ENCODE data around the gene LIPA.
"Not testable (repeated sequence)": the region's sequence is repeated elsewhere in the genome, so short reads cannot be mapped to it uniquely, and the experiment has no call there.

Gene LIPA

DNA sequence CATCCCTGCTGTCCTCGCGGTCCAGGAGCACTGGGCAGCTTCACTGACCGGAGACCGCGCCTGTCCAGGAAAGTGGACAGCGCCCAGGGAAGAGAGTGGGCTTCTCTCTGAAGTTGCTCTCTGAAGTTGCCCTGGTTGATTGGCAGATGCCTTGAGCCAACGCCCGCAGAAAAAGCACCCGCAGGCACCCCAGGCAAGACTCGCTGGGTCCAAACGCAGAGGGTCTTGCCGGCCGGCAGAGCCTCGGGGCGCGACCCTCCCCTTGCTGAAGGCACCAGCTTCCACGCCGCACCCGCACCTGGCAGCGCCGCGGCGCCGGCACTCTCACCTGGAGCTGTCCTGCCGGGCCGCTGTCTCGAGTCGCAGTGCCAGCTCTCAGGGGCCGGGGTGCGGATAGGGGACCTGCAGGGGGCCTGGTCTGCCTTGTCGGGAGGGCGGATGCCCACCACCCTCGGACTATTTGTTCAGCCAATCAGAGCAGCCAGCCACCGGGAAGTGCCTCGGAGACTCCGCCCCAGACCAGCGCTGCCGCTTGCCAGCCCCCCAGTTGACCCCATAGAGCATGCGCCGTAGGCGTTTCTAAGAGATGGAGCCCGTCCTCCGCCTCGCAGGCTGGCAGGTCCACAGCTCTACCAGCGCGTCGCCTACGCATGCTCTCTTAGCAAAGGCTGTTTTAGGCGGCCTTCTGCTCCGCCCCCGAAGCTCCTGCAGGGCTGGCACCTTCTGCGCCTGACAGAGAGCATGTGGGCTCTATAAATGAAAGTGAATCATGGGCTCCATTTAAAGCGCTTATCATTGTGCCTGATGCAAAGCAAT is at the start of gene LIPA:
Gene LIPA (minus strand): TSS at position 367 of the 816 bp plus-strand sequence. CDS start 4,127 bp downstream, outside the sequence.
- DNase-seq, result peak; percentile 87 to 96

DNA sequence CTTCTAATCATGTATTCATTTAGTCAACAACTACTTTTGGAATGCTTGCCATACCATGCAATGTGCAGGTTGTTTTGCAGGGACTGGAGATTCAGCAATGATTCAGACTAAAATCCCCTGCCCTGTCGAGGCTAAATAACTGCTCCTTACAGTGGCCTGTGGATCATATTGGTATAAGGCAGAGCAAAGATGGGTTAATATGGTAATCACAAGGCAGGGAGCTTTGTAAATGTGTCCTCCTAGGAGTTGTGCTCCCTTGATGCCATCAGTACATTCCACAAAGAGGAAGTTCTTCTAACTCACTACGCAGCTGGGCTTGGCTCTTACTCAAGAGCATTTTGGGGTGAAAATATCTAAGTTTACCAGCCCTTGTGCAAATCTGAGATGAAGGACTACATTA is 49.7 kb upstream of the LIPA start:
- DNase-seq, result peak in 1 of 2 experiments; percentile 3

DNA sequence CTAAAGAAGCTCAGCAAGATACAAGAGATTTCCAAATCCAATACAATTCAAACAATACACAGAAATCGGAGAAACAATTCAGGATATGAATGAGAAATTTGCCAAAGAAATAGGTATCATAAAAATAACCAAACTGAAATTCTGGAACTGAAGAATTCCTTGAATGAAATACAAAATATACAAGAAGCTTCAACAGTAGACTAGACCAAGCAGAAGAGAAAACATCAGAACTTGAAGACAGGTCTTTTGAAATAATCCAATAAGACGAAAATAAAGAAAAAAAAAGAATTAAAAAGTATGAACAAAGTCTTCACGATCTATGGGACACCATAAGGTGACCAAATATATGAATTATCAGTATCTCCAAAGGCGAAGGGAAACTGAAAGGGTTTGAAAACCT is 47.5 kb upstream of the LIPA start:
- DNase-seq, result no peak

DNA sequence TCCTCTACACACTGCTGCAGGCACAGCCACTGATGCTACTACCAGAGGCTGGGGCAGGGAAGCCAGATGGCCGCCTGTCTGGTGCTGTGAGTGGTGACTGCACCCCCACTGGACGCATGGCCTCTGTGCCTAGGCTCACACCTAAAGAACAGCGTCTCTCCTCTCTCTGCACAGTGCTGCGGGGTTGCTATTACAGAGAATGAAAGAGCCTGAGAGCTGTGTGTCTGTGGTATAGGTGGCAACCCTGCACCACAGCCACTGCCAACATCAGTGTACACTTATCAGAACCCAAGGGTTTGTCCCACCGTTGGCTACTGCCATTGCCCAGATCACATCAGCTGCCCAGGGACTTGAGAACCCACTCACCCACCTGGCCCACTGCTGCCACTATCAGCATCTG is 46.2 kb upstream of the LIPA start:
- no peak for DNase-seq

DNA sequence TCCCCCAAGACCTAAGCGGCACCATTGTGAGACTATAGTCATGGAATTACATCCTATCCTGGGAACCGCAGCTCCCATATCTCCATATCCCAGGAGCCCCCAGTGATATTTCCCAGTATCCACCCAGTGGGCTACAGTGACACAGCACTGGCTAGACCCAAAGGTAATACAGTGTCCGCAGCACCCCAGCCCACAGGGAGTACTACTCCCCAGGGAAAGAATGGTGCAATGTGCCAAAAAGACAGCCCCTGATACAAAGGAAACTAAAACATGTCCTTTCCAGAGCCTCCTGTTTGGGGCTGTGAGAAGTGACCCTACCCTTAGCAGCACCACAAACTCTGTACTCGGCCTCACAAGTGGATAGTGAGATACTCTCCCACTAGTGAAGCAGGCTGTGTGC is 45.8 kb upstream of the LIPA start:
- no peak for DNase-seq

DNA sequence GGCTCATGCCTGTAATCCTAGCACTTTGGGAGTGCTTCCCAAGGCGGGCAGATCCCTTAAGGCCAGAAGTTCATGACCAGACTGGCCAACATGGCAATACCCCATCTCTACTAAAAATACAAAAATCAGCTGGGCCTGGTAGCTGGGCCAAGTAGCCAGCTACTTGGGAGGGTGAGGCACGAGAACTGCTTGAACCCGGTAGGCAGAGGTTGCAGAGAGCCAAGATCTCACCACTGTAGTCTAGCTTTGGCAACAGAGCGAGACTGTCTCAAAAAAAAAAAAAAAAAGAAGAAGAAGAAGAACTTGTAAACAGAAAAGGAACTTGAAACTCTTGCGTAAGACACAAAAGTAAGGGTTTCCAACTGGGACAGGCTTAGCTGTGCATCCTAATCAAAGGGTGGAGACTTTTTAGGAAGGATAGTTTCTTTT is 44.7 kb upstream of the LIPA start:
- no peak for DNase-seq

DNA sequence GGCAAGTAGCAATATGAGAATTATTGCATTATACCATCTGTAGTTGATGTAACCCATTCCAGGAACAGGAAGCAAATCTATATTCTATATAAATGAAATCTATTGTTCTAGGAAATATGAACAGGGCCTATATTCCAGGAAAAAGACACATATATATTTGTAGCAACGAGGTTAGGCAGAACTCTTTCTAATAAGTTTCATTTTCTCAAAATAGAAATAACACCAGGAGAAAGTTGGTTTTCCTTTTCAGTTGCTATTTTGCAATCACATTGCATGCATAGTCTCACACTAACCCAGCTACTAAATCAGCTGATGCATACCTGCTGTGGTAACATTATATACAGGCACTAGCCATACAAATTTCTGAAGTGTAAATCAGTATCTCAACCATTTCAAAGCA is 44.0 kb upstream of the LIPA start:
- DNase-seq, result no peak

DNA sequence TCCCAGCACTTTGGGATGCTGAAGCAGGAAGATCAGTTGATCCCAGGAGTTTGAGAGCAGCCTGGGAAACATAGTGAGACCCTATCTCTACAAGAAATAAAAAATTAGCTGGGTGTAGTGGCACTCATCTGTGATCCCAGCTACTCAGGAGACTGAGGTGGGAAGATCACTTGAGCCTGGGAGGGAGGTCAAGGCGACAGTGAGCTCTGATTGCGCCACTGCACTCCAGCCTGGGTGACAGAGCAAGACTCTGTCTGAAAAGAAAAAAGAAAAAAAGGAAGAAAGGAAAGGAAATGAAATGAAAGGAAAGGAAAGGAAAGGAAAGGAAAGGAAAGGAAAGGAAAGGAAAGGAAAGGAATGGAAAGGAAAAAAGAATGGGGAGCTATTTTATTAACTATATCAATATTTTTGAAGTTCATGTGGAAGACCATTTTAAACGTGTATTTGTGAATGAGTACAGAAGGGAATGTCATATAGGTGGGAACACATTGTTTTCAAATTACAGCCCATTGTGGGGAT is 43.2 kb upstream of the LIPA start:
- no peak for DNase-seq

DNA sequence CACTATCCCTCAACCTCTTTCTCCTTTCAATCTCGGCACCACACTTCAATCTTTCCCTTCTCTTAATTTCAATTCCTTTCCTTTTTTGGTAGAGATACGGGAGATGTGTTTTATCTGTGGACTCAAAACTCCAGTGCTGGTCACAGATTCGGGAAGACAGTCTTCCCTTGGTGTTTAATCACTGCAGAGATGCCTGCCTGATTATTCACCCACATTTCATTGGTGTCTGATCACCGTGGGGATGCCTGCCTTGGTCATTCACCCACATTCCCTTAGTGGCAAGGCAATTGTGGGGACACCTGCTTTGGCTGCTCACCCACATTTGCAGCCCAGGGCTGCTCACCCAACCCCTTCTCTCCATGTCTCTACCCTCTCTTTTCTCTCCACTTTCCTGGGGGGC is 33.7 kb upstream of the LIPA start:
- DNase-seq, result not testable (repeated sequence)

DNA sequence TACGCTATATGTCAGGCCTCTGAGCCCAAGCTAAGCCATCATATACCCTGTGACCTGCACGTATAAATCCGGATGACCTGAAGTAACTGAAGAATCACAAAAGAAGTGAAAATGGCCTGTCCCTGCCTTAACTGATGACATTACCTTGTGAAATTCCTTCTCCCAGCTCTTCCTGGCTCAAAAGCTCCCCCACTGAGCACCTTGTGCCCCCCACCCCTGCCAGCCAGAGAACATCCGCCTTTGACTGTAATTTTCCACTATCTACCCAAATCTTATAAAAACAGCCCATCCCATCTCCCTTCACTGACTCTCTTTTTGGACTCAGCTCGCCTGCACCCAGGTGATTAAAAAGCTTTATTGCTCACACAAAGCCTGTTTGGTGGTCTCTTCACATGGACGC is 33.1 kb upstream of the LIPA start:
- not testable (repeated sequence) for DNase-seq

DNA sequence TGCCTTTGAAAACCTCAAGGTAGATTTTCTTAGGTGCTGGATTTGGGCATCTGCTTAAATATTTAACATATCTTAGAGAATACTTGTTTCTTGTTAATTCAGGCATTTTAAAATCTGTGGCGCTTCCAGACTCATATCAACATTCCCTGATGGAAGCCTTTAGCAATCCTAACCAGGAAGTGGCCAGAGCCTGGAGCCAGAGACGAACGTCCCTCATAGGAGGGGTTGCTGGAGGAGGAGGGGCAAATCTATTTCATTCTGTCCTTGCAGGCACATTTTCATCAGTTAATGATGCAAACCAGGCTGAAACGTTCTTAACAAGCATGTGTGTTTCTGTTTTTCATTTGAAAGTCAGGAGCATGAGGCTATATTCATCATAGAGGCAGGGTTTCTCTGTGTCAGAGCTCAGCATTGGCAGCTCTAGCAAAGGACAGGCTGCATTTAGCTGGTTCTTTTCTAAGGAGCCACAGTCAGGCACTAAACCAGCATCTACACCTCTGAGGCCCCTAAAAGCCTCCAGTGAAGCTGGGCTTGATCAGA is 32.4 kb upstream of the LIPA start:
- peak; percentile 42 to 66 for DNase-seq

DNA sequence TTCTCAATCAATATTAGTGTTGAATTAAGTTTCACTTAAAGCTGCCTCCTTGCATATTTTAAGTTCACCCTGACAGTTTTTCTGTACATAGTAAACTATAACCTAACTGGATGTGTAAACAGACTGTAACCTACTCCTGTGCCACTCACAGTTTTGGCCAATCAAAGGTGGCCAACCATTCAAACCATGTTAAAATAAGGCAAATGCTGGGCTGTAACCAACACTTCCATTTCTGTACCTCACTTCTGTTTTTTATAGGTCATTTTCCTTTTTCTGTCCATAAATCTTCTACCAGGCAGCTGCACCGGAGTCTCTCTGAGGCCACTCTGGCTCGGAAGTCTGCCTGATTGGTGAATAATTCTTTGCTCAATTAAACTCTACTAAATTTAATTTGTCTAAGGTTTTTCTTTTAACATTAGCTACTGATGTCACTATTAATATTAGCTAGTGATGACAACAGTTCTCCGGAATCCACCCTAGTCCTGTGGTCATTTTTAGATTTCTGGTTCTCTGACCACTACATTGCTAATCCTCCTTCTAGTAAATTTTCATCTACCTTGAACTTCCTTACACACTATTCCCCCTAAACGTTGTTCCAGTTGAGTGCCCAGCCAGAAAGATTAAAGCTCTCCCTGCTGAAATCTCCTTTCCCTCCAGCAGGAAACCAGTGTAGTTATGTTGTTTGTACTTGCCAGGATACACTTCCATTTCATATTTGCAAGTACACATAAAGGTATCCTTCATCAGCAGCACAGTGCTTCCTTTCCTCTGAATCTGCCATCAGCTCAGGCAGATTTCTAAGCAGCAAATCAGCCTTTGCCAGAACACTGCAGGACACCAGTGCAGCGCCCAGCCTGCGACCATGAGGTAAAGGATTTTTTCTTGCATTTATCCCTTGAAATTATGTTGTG is 31.7 kb upstream of the LIPA start:
- peak; percentile 20 to 36 for DNase-seq

DNA sequence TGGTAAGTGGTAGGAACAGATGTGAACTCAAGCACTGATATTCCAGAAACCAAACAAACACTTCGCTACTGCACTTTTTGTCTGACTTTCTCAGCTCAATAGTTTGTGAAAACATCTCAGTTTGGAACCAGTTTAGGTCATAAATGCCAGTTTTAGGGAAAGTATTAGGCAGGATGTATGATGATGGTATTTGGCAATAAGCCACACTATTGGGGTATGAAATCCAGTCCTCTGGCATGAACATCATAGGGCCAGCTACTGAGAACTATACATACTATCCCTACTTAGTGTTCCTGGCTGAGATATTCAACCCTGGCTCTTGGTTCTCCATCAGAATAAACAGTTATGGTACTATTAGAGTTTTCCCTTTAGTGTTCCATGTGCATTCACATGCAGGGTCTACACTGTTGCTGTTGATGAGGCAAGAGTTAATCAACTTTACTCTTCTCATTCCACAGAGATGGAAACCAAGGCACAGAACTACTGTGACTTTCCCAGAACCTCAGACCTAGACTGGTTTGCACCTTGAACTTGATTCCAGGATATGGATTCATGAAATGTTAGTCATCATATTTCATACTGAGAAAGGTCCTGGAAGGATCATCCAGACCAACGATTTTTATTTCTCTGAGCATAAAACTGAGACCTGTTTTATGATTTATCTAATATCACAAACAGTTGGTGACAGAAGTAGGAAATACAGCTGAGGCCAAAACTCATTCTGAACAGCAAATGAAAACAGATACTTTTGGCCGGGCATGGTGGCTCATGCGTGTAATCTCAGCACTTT is 30.2 kb upstream of the LIPA start:
- no peak for DNase-seq

DNA sequence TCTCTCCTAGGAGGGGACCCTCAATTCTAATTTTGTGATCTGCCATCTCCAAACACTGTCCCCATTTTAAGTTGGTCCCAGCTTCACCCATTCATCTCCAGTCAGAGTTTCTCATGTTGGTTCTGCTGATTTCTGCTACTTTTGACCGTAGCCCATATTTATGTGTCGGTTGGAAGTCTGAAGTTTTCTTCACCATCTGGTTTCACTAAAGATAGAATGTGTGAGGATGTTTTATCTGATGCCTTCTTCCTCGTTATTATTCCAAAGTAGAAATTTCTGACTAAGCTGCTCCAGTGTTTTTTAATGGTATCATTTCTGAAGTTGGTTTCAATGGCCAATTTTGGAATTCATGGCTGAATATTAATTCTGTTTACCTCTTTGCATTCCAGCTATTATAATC is 28.9 kb upstream of the LIPA start:
- DNase-seq, result no peak

DNA sequence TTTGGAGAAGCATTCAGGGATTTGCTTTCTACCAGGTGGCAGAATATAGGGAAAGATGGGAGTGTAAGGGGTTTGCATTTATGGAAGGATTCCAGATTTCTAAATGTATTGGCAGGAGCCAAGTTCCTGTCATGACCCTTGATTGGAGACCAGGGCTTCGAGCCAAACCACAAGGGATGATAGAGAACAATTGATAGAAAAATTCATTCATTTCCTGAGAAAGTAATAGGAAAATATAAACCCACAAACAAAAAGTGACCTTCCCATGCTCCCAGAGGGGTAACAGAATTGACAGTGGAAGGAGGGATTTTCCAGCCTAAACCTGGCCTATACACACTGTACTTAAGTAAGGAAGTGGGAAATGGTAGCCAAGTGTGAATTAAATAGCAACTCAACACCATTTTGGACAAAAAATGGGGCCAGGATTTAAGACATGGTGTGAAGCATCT is 27.9 kb upstream of the LIPA start:
- DNase-seq, result no peak

DNA sequence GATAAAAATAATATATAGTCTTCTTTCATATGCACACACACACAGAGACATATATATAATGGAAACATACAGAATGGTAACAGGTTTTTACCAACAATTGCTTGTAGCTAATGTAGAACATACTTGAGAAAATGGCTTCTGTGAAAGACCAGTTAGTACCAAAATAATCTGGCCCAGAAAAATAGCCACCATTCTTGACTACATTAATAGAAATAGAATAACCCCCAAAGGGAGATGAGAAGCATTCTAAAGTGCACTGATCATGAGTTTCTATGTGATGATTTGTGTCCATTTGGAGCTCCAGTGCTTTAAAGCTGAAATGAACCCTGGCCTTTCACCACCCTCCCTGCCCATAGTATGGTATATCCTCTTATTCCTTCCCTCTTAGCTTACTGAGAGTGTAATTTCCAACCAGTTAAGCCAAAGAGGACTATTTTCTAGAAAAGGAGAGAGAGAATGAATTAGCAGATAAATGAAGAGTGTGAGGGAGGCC is 27.4 kb upstream of the LIPA start:
- no peak for DNase-seq

DNA sequence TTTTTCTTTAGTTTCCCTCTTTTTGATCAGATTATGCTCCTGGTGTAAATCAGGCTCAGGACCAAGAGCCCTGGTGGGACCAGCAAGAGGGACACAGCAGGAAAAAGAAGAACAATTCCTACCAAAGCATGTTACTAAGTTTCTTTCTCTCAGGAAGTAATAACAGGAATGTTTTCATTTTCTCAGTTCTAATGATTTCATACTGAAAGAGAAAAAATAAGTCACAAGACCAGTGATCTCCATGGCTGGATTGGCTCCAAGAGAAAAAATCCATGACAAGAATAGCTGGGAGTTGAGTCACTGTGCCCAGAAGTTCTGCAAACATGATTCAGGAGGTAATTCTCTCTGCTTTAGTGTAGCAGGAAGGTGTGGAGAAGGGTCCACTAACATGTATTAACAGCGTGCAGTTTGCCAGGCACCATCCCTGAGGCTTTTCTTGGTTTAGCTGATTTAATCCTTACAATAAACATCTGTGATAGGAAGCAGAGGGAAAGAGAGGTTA is 26.5 kb upstream of the LIPA start:
- no peak for DNase-seq

DNA sequence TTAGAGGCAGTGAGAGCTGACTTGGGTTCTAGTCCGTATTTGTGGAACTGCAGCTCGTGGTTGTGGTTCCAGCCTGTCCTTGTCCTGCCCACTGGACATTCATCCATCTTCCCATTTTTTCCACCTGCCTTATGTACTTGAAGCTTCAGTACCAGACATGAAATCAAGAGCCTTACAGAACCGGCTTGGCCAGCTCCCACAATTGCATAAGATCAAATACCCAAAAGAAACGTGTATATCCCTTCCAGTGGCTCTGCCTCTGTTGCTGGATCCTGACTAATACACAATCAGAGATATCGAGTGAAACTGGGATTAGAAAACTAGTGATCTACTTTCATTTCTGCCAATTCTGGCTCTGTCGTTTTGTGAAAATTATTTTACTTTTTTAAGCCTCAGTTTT is 23.8 kb upstream of the LIPA start:
- DNase-seq, result no peak

DNA sequence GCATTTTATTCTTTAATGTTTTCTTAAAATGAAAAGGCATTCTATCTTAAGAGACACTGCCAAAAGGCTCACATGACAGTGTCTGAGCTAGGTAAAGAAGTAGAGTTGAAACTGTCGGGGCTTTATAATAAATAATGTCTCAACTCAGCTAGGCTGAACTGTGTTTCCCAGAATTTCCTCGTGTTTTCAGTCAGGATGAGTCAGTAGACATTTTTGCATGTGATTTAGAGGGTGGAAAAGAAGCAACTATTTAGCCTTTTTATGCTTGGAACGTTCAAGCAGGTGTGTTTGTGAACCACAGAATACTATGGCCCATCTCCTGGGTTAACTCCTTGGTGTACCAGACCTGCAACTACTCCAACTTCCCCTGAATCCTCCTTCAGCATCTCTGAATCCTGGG is 23.4 kb upstream of the LIPA start:
- DNase-seq, result no peak

DNA sequence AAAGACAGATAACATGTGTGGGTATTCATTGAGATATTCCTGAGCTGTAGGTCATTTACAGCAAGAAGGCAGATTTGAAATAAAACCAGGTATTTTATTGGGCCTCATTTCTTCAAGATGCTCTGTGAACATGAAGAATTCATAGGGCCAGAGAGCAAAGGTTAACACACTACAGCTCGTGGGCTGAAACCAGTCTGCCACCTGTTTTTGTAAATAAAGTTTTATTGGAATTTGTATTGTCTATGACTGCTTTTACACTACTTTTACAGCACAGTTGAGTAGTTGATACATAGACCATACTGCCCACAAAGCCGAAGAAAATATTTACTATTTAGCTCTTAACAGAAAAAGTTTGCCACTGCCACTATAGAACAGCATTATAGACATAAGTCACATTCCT is 22.1 kb upstream of the LIPA start:
- no peak for DNase-seq

DNA sequence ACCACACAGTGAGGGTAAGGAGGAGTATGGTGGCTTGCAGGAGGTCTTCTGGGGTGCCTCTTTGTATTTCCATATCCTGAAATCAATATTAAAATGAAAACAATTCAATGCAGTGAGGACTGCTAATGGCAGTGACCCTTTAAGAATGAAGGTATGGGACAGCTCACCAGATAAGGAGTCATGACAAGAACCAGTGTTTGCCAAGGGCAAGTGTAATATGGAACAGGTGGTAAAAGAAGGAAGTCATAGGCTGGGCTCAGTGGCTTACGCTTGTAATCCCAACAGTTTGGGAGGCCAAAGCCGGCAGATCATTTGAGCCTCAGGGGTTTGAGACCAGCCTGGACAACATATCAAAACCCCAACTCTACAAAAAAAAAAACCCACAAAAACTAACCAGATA is 20.0 kb upstream of the LIPA start:
- no peak for DNase-seq

DNA sequence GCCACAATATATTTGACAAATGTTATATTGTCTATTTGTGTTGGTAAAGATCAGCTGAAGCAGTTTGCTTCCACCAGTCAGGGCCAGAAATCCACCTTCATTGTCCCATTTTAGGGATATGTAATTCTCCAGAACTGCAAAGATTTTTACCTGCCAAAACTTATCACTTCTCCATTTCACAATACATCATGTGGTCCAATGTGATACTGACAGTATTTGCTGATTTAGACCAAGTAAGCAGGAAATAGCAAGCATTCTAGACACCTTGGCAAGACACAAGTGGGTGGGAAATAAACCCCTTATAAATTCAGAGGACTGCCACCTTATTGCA is 18.5 kb upstream of the LIPA start:
- no peak for DNase-seq

All from NCI-H526 (cell line).